ENCODE results near the gene WDR37.

DNA sequence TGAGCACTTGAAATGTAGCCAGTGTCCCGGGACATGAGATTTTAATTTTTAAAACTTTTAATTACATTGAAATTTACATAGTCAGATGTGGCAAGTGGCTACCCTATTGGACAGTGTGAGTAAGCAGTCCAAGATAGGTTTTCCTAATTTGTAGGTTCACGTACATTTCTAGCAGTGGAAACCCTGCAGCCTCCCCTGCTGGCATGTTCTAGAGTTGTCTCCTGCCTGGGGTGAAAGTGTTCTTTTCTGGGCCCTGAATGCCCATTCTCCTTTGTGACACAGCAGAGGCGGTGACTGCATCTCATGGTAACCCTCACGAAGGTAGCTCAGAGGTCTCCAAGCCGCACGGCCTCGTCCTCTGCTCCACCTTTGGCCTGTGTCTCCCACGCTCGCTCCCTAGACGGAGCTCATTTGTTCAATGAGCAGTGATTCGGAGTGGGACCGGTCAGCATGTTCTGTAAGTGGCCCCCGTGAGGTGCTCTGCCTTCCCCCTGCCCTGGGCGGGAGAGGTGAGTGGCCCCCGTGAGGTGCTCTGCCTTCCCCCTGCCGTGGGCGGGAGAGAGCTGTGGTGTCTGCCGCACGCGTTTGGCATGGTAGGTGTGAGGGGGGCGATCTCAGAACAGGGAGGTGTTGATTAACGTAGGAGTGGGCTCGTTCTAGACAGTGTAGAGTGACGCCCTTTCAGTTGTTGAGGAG is 18.0 kb downstream of the WDR37 start:
- TF ChIP-seq, protein P1, sequence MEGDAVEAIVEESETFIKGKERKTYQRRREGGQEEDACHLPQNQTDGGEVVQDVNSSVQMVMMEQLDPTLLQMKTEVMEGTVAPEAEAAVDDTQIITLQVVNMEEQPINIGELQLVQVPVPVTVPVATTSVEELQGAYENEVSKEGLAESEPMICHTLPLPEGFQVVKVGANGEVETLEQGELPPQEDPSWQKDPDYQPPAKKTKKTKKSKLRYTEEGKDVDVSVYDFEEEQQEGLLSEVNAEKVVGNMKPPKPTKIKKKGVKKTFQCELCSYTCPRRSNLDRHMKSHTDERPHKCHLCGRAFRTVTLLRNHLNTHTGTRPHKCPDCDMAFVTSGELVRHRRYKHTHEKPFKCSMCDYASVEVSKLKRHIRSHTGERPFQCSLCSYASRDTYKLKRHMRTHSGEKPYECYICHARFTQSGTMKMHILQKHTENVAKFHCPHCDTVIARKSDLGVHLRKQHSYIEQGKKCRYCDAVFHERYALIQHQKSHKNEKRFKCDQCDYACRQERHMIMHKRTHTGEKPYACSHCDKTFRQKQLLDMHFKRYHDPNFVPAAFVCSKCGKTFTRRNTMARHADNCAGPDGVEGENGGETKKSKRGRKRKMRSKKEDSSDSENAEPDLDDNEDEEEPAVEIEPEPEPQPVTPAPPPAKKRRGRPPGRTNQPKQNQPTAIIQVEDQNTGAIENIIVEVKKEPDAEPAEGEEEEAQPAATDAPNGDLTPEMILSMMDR (IDR thresholded peaks at IDR 0.05) = no peak
- TF ChIP-seq EZH2 (IDR thresholded peaks at IDR 0.05; ENCODE audit: borderline replicate concordance, insufficient read depth, low read depth, low read length, poor library complexity, severe bottlenecking) = no peak

Data from B cell (primary cell).